Measurements from ENCODE around the gene PHRF1.
"Not testable (repeated sequence)": the region's sequence is repeated elsewhere in the genome, so short reads cannot be mapped to it uniquely, and the experiment has no call there.

PHRF1 gene

DNA sequence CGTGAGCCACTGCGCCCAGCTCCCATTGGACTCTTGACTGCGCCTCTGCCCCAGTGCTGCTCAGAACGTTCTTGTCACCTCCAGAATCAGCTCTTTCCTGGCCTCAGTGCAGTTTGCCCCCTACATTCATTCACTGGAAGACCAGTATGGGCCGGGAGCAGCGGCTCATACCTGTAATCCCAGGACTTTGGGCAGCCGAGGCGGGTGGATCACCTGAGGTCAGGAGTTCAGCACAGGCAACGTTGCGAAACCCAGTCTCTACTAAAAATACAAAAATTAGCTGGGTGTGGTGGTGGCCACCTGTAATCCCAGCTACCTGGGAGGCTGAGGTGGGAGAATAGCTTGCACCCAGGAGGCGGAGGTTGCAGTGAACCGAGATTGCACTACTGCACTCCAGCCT lies 78.2 kb downstream of the PHRF1 start:
- not testable (repeated sequence) for DNase-seq (ENCODE audit: low read depth)

DNA sequence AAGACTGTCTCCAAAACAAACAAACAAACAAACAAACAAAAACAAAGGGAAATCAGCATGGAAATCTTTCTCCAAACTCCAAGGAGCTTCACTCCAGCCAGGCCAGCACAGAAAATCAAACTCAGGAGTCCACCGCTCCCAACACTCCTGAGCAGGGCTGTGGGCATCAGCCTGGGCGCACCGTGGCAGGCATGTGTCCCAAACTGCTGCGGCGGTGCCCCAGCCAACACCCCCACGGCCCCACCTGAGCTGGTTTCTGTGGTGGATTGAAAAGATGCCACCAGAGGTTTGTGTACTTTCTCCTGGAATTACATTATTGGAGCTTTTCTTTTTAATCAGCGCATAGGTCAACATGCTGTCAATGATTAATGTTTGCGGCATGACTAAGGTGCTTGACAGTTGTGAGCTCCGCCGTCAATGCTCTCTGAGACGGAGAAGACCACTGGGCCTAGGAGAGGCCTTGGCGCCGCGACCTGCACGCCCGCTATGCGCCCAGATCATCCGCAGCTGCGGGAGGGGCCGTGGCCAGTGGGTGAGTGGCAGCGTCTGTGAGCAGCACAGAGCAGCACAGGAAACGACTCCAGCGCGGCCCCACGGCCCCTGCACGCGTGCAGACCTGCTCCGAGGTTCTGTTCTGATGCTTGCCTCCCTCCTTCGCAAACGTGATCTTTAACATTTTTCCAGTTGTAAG lies 78.9 kb downstream of the PHRF1 start:
- no peak for DNase-seq (ENCODE audit: low read depth)

GRCh38 chr11:656426-656825 lies 80.2 kb downstream of the PHRF1 start:
- DNase-seq (ENCODE audit: low read depth) = no peak

GRCh38 chr11:656866-657265 lies 80.6 kb downstream of the PHRF1 start:
- no peak for DNase-seq (ENCODE audit: low read depth)

DNA sequence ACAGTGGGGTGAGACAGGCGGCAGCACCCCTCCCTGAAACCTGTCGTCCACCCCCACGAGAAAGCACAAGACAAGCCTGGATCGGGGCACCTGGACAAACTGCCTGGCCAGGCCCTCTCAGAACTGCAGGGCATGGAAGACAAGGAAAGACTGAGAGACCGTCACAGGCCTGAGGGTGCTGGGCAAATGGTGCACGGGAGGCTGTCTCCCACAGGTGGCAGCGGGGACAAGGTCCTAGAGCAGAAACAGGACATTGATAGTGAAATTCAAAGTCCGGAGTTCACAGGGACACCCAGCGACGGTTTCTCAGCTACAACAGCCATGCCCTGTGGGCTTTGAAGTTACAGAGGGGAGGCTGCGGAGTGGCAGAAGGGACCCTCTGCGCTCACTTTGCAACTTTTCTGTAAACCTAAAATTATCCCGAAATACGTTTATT lies 81.4 kb downstream of the PHRF1 start:
- DNase-seq (ENCODE audit: low read depth) = no peak

GRCh38 chr11:659532-660085 lies 83.3 kb downstream of the PHRF1 start:
- no peak for DNase-seq (ENCODE audit: low read depth)

DNA sequence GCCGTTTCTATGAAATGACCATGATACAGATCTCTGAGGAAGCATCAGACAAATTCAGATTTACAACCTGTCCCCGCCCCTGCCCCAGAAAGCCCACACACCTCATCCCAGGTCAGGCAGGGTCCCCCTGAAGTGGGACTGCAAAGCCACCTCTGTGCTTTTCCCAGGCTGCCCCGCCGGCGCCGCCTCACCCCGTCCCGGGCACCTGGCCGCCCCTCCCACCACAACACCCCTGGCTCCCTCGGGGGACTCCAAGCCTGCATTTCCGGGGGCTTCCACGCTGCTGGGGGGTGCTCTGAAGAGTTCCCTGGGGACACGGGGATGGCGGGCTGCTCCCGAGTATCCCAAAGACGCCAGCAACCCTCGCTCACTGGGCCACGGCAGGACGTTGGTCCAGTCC lies 84.0 kb downstream of the PHRF1 start:
- no peak for DNase-seq (ENCODE audit: low read depth)

- DNase-seq (ENCODE audit: low read depth) = no peak
Measured at GRCh38 chr11:660681-661444, 84.6 kb downstream of the PHRF1 start.

Measured in stromal cell of bone marrow (primary cell).